Measurements from ENCODE around the gene KIF14.

DNA sequence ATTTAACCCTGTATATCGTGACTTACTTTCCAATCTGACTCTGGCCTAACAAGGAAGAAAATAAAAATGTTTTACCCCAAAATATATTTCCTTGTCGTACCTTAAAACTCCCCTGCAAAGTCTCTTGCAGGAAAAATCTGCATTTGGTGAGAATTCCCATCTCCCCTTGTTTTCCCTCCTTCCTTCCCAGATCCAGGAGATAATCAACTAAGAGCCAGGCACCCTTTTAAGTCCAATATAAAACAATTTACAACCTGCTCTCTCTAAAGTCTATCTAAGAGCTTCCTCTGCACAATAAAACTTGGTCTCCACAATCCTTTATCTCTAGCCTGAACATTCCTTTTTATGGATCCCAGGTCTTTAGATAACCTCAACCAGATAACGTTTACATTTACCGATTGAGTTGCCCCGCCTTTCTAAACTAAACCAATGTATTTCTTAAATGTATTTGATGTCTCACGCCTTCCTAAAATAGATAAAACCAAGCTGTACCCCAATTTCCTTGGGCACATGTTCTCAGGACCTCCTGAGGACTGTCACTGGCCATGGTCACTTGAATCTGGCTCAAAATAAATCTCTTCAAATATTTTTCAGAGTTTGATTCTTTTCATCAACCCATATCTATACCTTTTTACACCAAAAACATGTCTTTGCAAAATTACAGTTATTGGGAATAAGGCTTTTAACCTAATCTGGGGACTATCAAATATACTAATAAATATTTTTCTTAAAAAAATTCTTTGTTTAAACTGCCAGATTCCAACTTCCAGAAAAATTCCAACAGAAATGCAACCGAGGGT, 48.2 kb upstream of the KIF14 start:
- TF ChIP-seq RAD21 (IDR thresholded peaks at IDR 0.05 in 1 of 2, conservative IDR thresholded peaks at IDR 0.05 in 1 of 2; ENCODE audit: low read depth in 2 of 2, low read length in 2 of 2) (no peak), FOSL1 (IDR thresholded peaks at IDR 0.05; ENCODE audit: insufficient read depth, low read depth, low read length) (no peak), CREB1 (IDR thresholded peaks at IDR 0.05) (no peak), EP300 (IDR thresholded peaks at IDR 0.05; ENCODE audit: borderline replicate concordance in 1 of 2, low read depth in 2 of 2, low read length in 2 of 2) (no peak), TCF12 (IDR thresholded peaks at IDR 0.05; ENCODE audit: low read depth, low read length) (no peak), POLR2AphosphoS5 (IDR thresholded peaks at IDR 0.05; ENCODE audit: low read depth, low read length) (no peak), SUZ12 (IDR thresholded peaks at IDR 0.05; ENCODE audit: low read length) (no peak), KDM1A (IDR thresholded peaks at IDR 0.05; ENCODE audit: borderline replicate concordance, low read length) (no peak), RXRA (IDR thresholded peaks at IDR 0.05; ENCODE audit: insufficient read depth, low read depth, low read length) (no peak), CEBPB (IDR thresholded peaks at IDR 0.05; ENCODE audit: low read depth, low read length) (no peak), USF2 (IDR thresholded peaks at IDR 0.05; ENCODE audit: low read length) (no peak), MAFK (IDR thresholded peaks at IDR 0.05; ENCODE audit: low read depth, low read length) (no peak)
- TF ChIP-seq, protein P1, sequence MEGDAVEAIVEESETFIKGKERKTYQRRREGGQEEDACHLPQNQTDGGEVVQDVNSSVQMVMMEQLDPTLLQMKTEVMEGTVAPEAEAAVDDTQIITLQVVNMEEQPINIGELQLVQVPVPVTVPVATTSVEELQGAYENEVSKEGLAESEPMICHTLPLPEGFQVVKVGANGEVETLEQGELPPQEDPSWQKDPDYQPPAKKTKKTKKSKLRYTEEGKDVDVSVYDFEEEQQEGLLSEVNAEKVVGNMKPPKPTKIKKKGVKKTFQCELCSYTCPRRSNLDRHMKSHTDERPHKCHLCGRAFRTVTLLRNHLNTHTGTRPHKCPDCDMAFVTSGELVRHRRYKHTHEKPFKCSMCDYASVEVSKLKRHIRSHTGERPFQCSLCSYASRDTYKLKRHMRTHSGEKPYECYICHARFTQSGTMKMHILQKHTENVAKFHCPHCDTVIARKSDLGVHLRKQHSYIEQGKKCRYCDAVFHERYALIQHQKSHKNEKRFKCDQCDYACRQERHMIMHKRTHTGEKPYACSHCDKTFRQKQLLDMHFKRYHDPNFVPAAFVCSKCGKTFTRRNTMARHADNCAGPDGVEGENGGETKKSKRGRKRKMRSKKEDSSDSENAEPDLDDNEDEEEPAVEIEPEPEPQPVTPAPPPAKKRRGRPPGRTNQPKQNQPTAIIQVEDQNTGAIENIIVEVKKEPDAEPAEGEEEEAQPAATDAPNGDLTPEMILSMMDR (IDR thresholded peaks at IDR 0.05; ENCODE audit: control extremely low read depth in 1 of 3, insufficient read depth in 1 of 3, low read depth in 1 of 3, low read length in 3 of 3), result no peak

Measured in H1 (cell line).